ENCODE measurements around the gene RBPJL.

Gene RBPJL

GRCh38 chr20:45306431-45306982 lies at the start of gene RBPJL:
Gene RBPJL (plus strand): TSS chr20:45306840. CDS start chr20:45306923, 83 bp downstream.
- DNase-seq (ENCODE audit: low read depth in 2 of 2), result no peak

GRCh38 chr20:45257161-45257560 lies 49.5 kb upstream of the RBPJL start:
- no peak for DNase-seq (ENCODE audit: low read depth in 2 of 2)

GRCh38 chr20:45257711-45258110 lies 48.9 kb upstream of the RBPJL start:
- no peak for DNase-seq (ENCODE audit: low read depth in 2 of 2)

- no peak for DNase-seq (ENCODE audit: low read depth in 2 of 2)
Observed at GRCh38 chr20:45258259-45258658, 48.4 kb upstream of the RBPJL start.

- DNase-seq (ENCODE audit: low read depth in 2 of 2), result no peak
Observed at GRCh38 chr20:45258664-45259063, 48.0 kb upstream of the RBPJL start.

GRCh38 chr20:45263556-45264266 lies 42.9 kb upstream of the RBPJL start:
- DNase-seq (ENCODE audit: low read depth in 2 of 2), result no peak

- DNase-seq (ENCODE audit: low read depth in 2 of 2), result no peak
Observed at GRCh38 chr20:45266977-45267376, 39.7 kb upstream of the RBPJL start.

GRCh38 chr20:45268531-45268930 lies 38.1 kb upstream of the RBPJL start:
- no peak for DNase-seq (ENCODE audit: low read depth in 2 of 2)

GRCh38 chr20:45269056-45269455 lies 37.6 kb upstream of the RBPJL start:
- DNase-seq (ENCODE audit: low read depth in 2 of 2), result no peak

GRCh38 chr20:45269754-45270270 lies 36.8 kb upstream of the RBPJL start:
- no peak for DNase-seq (ENCODE audit: low read depth in 2 of 2)

- DNase-seq (ENCODE audit: low read depth in 2 of 2), result no peak
Observed at GRCh38 chr20:45275338-45275737, 31.3 kb upstream of the RBPJL start.

GRCh38 chr20:45279992-45280391 lies 26.6 kb upstream of the RBPJL start:
- DNase-seq (ENCODE audit: low read depth in 2 of 2), result no peak

- no peak for DNase-seq (ENCODE audit: low read depth in 2 of 2)
Observed at GRCh38 chr20:45282700-45283550, 23.7 kb upstream of the RBPJL start.

- no peak for DNase-seq (ENCODE audit: low read depth in 2 of 2)
Observed at GRCh38 chr20:45283551-45284057, 23.0 kb upstream of the RBPJL start.

GRCh38 chr20:45288376-45288775 lies 18.3 kb upstream of the RBPJL start:
- DNase-seq (ENCODE audit: low read depth in 2 of 2), result no peak

- no peak for DNase-seq (ENCODE audit: low read depth in 2 of 2)
Observed at GRCh38 chr20:45288860-45289259, 17.8 kb upstream of the RBPJL start.

- no peak for DNase-seq (ENCODE audit: low read depth in 2 of 2)
Observed at GRCh38 chr20:45289942-45290676, 16.5 kb upstream of the RBPJL start.

GRCh38 chr20:45290677-45291355 lies 15.8 kb upstream of the RBPJL start:
- DNase-seq (ENCODE audit: low read depth in 2 of 2), result peak; percentile 51 to 52

- DNase-seq (ENCODE audit: low read depth in 2 of 2), result no peak
Observed at GRCh38 chr20:45291526-45291925, 15.1 kb upstream of the RBPJL start.

GRCh38 chr20:45292343-45292742 lies 14.3 kb upstream of the RBPJL start:
- DNase-seq (ENCODE audit: low read depth in 2 of 2), result no peak

All from stimulated activated CD4-positive, alpha-beta T cell treated with anti-CD3 and anti-CD28 coated beads, Interleukin-15, amount 100 ng/mL, for 48 hours (primary cell).